ENCODE results near the gene DTHD1.

DNA sequence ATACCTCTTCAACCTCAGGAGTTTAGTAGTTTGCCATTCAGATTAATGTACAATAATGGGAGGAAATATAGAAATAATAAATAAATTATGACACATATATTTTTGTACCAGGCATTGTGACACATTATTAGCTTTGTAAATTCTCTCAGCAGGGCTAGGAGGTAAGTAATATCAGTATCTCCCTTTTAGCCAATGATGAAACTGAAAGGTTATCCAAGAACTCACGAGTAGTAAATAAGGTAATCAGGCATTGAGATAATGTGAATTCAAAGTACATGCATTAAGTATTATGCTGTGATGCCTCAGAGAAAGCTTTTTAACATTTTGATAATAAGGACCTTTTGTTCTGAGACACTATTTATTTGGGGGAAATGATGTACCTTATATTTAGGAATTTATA is 31.8 kb upstream of the DTHD1 start:
- TF ChIP-seq, protein P1, sequence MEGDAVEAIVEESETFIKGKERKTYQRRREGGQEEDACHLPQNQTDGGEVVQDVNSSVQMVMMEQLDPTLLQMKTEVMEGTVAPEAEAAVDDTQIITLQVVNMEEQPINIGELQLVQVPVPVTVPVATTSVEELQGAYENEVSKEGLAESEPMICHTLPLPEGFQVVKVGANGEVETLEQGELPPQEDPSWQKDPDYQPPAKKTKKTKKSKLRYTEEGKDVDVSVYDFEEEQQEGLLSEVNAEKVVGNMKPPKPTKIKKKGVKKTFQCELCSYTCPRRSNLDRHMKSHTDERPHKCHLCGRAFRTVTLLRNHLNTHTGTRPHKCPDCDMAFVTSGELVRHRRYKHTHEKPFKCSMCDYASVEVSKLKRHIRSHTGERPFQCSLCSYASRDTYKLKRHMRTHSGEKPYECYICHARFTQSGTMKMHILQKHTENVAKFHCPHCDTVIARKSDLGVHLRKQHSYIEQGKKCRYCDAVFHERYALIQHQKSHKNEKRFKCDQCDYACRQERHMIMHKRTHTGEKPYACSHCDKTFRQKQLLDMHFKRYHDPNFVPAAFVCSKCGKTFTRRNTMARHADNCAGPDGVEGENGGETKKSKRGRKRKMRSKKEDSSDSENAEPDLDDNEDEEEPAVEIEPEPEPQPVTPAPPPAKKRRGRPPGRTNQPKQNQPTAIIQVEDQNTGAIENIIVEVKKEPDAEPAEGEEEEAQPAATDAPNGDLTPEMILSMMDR (IDR thresholded peaks at IDR 0.05; ENCODE audit: low read depth, low read length, missing input control): no peak
- no peak for TF ChIP-seq SP1 (IDR thresholded peaks at IDR 0.05)
- TF ChIP-seq, protein P2, sequence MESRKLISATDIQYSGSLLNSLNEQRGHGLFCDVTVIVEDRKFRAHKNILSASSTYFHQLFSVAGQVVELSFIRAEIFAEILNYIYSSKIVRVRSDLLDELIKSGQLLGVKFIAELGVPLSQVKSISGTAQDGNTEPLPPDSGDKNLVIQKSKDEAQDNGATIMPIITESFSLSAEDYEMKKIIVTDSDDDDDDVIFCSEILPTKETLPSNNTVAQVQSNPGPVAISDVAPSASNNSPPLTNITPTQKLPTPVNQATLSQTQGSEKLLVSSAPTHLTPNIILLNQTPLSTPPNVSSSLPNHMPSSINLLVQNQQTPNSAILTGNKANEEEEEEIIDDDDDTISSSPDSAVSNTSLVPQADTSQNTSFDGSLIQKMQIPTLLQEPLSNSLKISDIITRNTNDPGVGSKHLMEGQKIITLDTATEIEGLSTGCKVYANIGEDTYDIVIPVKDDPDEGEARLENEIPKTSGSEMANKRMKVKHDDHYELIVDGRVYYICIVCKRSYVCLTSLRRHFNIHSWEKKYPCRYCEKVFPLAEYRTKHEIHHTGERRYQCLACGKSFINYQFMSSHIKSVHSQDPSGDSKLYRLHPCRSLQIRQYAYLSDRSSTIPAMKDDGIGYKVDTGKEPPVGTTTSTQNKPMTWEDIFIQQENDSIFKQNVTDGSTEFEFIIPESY (IDR thresholded peaks at IDR 0.05): no peak
- TF ChIP-seq YY1 (IDR thresholded peaks at IDR 0.05): no peak
- no peak for TF ChIP-seq FOXA2 (IDR thresholded peaks at IDR 0.05)
- no peak for TF ChIP-seq JUND (IDR thresholded peaks at IDR 0.05)

Data from liver (tissue), 3 donors.